Keratinocyte (primary cell): Measurements from ENCODE around the gene SEMA4G. TPM values are rescaled to one million over a fixed set of nuclear protein-coding genes. Genes with fewer than 3 reads are reported as not detected.

ENCODE experiments used
- DNase-seq: peaks from one replicate; pipeline ENCODE4 v3.0.0-alpha.2; 2011; ENCODE audit warnings: low read depth, missing footprints, low spot score
- FAIRE-seq: peaks from 2 replicates; lab custom pipeline; 2011; peaks lifted over from hg19 to GRCh38; lab: Jason Lieb, UNC
- H2AFZ ChIP-seq: 2 replicates; pipeline ENCODE4 v1.6.0; 2012; ENCODE audit warnings: low read length, control low read depth, inconsistent platforms; ENCODE audit not compliant: control insufficient read depth
- H3K27ac ChIP-seq: 2 replicates; pipeline ENCODE4 v1.5.1; 2011; ENCODE audit warnings: low read length; ENCODE audit not compliant: control insufficient read depth, insufficient read depth
- H3K27me3 ChIP-seq: 3 replicates; pipeline ENCODE4 v1.6.0; 2011; ENCODE audit warnings: low read length; ENCODE audit not compliant: control insufficient read depth, insufficient read depth; ENCODE audit errors: extremely low read depth
- H3K36me3 ChIP-seq, 2 experiments: 2 replicates in 1 of 2; 3 replicates in 1 of 2; pipeline ENCODE4 v1.5.1; 2011; ENCODE audit warnings: low read length in 2 of 2, mild to moderate bottlenecking in 1 of 2; ENCODE audit not compliant: control insufficient read depth in 2 of 2, insufficient read depth in 2 of 2; ENCODE audit errors: extremely low read depth in 1 of 2
- H3K4me1 ChIP-seq: 3 replicates; pipeline ENCODE4 v1.5.1; 2011; ENCODE audit warnings: low read length; ENCODE audit not compliant: control insufficient read depth, insufficient read depth; ENCODE audit errors: extremely low read depth
- H3K4me2 ChIP-seq: 3 replicates; pipeline ENCODE4 v1.6.0; 2011; ENCODE audit warnings: low read depth, low read length; ENCODE audit not compliant: control insufficient read depth, insufficient read depth; ENCODE audit errors: extremely low read depth
- H3K4me3 ChIP-seq, 3 experiments: fragments of 200-600 bp in 1 of 3; sonication (generic) in 1 of 3; 2 replicates in 2 of 3; 3 replicates in 1 of 3; pipeline ENCODE4 v1.5.1; 2011 to 2016; ENCODE audit warnings: low read length in 3 of 3, mild to moderate bottlenecking in 3 of 3, control low read depth in 2 of 3, inconsistent platforms in 1 of 3, low read depth in 1 of 3, mixed read lengths in 1 of 3, mixed run types in 1 of 3, moderate library complexity in 1 of 3; ENCODE audit not compliant: control insufficient read depth in 2 of 3, insufficient read depth in 2 of 3; ENCODE audit errors: extremely low read depth in 1 of 3
- H3K79me2 ChIP-seq: 2 replicates; pipeline ENCODE4 v1.6.0; 2012; ENCODE audit warnings: low read length; ENCODE audit not compliant: control insufficient read depth, insufficient read depth
- H3K9ac ChIP-seq: 3 replicates; pipeline ENCODE4 v1.6.0; 2011; ENCODE audit warnings: low read length; ENCODE audit not compliant: control insufficient read depth, insufficient read depth; ENCODE audit errors: extremely low read depth
- H3K9me1 ChIP-seq: 3 replicates; pipeline ENCODE4 v1.6.0; 2011; ENCODE audit warnings: low read length; ENCODE audit not compliant: control insufficient read depth, insufficient read depth; ENCODE audit errors: extremely low read depth
- H3K9me3 ChIP-seq: 2 replicates; pipeline ENCODE4 v1.5.1; 2012; ENCODE audit warnings: low read depth, low read length; ENCODE audit not compliant: control insufficient read depth
- H4K20me1 ChIP-seq: 3 replicates; pipeline ENCODE4 v1.6.0; 2011; ENCODE audit warnings: low read length; ENCODE audit not compliant: control insufficient read depth, insufficient read depth; ENCODE audit errors: extremely low read depth
- EZH2 ChIP-seq: IDR thresholded peaks from one replicate; pipeline ENCODE4 v1.6.1; 2012; ENCODE audit warnings: inconsistent platforms, mild to moderate bottlenecking, low read length, moderate library complexity
- dilution Hi-C: fragments of 300-500 bp; cut with MboI; formaldehyde crosslinking; loops from one replicate; pipeline ENCODE4 v1.7.0; 2020; ENCODE audit warnings: low sequenced_read_pairs; ENCODE audit not compliant: extremely low pct_ligation_motif_present
- polyA plus RNA-seq, 5 experiments: library from polyadenylated mRNA; depleted of rRNA in 3 of 5; stranded (reverse) in 3 of 5; stranded (forward) in 1 of 5; unstranded in 1 of 5; fragments of >200 nt; gene quantifications; 1 replicate in 1 of 5; 2 replicates in 3 of 5; 3 replicates in 1 of 5; pipeline versions ENCODE4 v1.2.1 to v1.2.3, GENCODE V29; 2011 to 2012; ENCODE audit warnings: missing spikeins in 2 of 5, low read depth in 1 of 5, low replicate concordance in 1 of 5
- TF ChIP-seq, protein P1 (sequence below), 3 experiments: IDR thresholded peaks in 1 of 3; conservative IDR thresholded peaks in 1 of 3; optimal IDR thresholded peaks in 1 of 3; 2 replicates in 2 of 3; 3 replicates in 1 of 3; pipeline versions ENCODE3 to v1.5.1; 2011; ENCODE audit warnings: low read length in 3 of 3, mild to moderate bottlenecking in 3 of 3, moderate library complexity in 2 of 3, control low read depth in 1 of 3, inconsistent platforms in 1 of 3; ENCODE audit not compliant: insufficient read depth in 2 of 3; ENCODE audit errors: extremely low read depth in 1 of 3

SEMA4G gene
- polyA plus RNA-seq, 1 donor (not counting 4 experiments of a cell fraction or from before 2014, with no cell fraction given), result 1.2 TPM

DNA sequence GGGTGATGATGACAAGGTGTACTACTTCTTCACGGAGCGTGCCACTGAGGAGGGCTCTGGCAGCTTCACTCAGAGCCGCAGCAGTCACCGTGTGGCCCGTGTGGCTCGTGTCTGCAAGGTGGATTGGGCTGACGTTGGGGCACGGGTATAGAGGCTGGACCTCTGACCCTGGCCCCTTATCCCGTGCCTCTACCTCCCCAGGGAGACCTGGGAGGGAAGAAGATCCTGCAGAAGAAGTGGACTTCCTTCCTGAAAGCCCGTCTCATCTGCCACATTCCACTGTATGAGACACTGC is 9.5 kb downstream of the SEMA4G start:
- Histone ChIP-seq H4K20me1 (no peaks in the 10 kb centered on the region), H3K36me3 (peaks cover 9 to 17% of the 10 kb centered on the region in 2 experiments), H3K9me1 (no peaks in the 10 kb centered on the region), H3K4me3 (no peak overlapping the region), H3K9me3 (no peaks in the 10 kb centered on the region), H3K27ac (no peak overlapping the region), H2AFZ (no peak overlapping the region), H3K4me1 (no peaks in the 10 kb centered on the region), H3K27me3 (no peaks in the 10 kb centered on the region), H3K4me2 (no peak overlapping the region), H3K79me2 (no peaks in the 10 kb centered on the region), H3K9ac (no peak overlapping the region)
- dilution Hi-C loops, result no loop called here
- DNase-seq (no peak), FAIRE-seq (no peak)
- TF ChIP-seq, protein P1, sequence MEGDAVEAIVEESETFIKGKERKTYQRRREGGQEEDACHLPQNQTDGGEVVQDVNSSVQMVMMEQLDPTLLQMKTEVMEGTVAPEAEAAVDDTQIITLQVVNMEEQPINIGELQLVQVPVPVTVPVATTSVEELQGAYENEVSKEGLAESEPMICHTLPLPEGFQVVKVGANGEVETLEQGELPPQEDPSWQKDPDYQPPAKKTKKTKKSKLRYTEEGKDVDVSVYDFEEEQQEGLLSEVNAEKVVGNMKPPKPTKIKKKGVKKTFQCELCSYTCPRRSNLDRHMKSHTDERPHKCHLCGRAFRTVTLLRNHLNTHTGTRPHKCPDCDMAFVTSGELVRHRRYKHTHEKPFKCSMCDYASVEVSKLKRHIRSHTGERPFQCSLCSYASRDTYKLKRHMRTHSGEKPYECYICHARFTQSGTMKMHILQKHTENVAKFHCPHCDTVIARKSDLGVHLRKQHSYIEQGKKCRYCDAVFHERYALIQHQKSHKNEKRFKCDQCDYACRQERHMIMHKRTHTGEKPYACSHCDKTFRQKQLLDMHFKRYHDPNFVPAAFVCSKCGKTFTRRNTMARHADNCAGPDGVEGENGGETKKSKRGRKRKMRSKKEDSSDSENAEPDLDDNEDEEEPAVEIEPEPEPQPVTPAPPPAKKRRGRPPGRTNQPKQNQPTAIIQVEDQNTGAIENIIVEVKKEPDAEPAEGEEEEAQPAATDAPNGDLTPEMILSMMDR (optimal IDR thresholded peaks at IDR 0.05 in 1 of 3, IDR thresholded peaks at IDR 0.05 in 1 of 3, conservative IDR thresholded peaks at IDR 0.05 in 1 of 3; ENCODE audit: extremely low read depth in 1 of 3, insufficient read depth in 2 of 3, low read length in 3 of 3), result no peak
- no peak for TF ChIP-seq EZH2

DNA sequence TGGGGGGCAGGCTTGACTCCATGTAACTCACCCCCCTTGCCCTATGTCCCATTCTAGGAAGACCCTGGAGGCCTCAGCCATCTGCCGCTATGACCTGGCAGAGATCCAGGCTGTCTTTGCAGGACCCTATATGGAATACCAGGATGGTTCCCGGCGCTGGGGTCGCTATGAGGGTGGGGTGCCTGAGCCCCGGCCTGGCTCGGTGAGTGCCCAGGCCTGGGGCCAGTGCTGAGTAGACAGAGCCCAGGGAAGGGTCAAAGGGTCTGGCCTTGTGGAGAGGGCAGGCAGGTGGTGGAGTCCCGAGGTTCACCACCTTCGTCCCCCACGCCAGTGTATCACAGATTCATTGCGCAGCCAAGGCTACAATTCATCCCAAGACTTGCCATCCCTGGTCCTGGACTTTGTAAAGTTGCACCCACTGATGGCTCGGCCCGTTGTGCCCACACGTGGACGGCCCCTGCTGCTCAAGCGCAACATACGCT is 10.5 kb downstream of the SEMA4G start:
- H3K36me3 ChIP-seq, result peaks cover 9 to 22% of the 10 kb centered on the region in 2 experiments
- DNase-seq, result no peak

DNA sequence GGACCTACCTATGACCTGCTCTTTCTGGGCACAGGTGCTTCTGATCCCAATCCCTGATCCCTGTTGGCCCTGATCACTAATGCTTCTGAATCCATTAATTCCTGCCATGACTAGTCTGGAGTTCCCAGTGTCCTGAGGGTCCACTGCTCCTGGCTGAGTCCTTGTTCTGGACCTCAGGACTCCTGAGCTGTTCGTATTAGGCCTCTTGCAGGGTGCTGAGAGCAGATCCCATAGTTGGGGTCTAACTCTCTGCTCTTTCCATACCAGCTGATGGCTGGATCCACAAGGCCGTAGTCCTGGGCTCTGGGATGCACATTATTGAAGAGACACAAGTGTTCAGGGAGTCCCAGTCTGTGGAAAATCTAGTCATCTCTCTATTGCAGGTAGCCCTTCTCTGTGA is 11.0 kb downstream of the SEMA4G start:
- no peak overlapping the region for H2AFZ ChIP-seq
- H3K9me1 ChIP-seq, result peaks cover 2% of the 10 kb centered on the region
- no peak overlapping the region for H3K4me2 ChIP-seq
- peaks cover 9 to 23% of the 10 kb centered on the region in 2 experiments for H3K36me3 ChIP-seq
- H3K9me3 ChIP-seq, result no peaks in the 10 kb centered on the region
- H3K4me3 ChIP-seq, result no peak overlapping the region
- DNase-seq, result no peak
- peaks cover 2% of the 10 kb centered on the region for H3K79me2 ChIP-seq
- no peak overlapping the region for H3K9ac ChIP-seq
- H3K27me3 ChIP-seq, result no peaks in the 10 kb centered on the region
- no peaks in the 10 kb centered on the region for H4K20me1 ChIP-seq
- H3K4me1 ChIP-seq, result no peaks in the 10 kb centered on the region
- TF ChIP-seq, protein P1 (optimal IDR thresholded peaks at IDR 0.05 in 1 of 3, IDR thresholded peaks at IDR 0.05 in 1 of 3, conservative IDR thresholded peaks at IDR 0.05 in 1 of 3; ENCODE audit: extremely low read depth in 1 of 3, insufficient read depth in 2 of 3, low read length in 3 of 3), result no peak
- H3K27ac ChIP-seq, result no peak overlapping the region
- dilution Hi-C loops, result no loop called here
- no peak for FAIRE-seq

More for the DNA sequence above, 10.5 kb downstream of the SEMA4G start:
- no peak overlapping the region for H3K27ac ChIP-seq
- H3K9me1 ChIP-seq, result peaks cover under 1% of the 10 kb centered on the region
- no peaks in the 10 kb centered on the region for H3K27me3 ChIP-seq
- H3K4me3 ChIP-seq, result no peak overlapping the region
- dilution Hi-C loops, result no loop called here
- no peak for FAIRE-seq
- no peaks in the 10 kb centered on the region for H3K4me1 ChIP-seq
- no peak overlapping the region for H2AFZ ChIP-seq
- no peaks in the 10 kb centered on the region for H4K20me1 ChIP-seq
- TF ChIP-seq EZH2, result no peak
- no peak overlapping the region for H3K4me2 ChIP-seq
- no peaks in the 10 kb centered on the region for H3K79me2 ChIP-seq
- H3K9me3 ChIP-seq, result no peaks in the 10 kb centered on the region
- H3K9ac ChIP-seq, result no peak overlapping the region
